ENCODE data around the gene MYOG. TPM values are rescaled to one million over a fixed set of nuclear protein-coding genes. Genes with fewer than 3 reads are reported as not detected.

The MYOG gene
- total and polyA plus RNA-seq, 2 donors (not counting 1 experiment from before 2014, with no cell fraction given), result not detected

- peaks cover 35% of the 10 kb centered on the region for H3K27me3 Mint-ChIP-seq
- no peak overlapping the region for H3K4me3 Mint-ChIP-seq
- H3K4me1 Mint-ChIP-seq, result no peaks in the 10 kb centered on the region
- WGBS (ENCODE audit: insufficient coverage), result 90% methylated on average over 3 of the region's 3 CpGs
- DNase-seq, result no peak
- POLR2A ChIA-PET, result no interaction called here
- peaks cover 0 to 3% (median 1%) of the 10 kb centered on the region in 4 experiments for H3K27me3 ChIP-seq (replicated peaks in 1 of 4; ENCODE audit: control extremely low read depth in 1 of 4, control insufficient read depth in 3 of 4, insufficient read depth in 4 of 4, low read length in 3 of 4)
- H3K79me2 ChIP-seq (ENCODE audit: control insufficient read depth, insufficient read depth, low read length), result no peaks in the 10 kb centered on the region
- no peak overlapping the region for H3K27ac Mint-ChIP-seq
- no peaks in the 10 kb centered on the region for H4K20me1 ChIP-seq (ENCODE audit: control insufficient read depth, insufficient read depth, low read length, poor library complexity, severe bottlenecking)
- intact Hi-C loops (cut with micrococcal nuclease), result no loop called here
- ATAC-seq (ENCODE audit: low read depth), result no peak
- no peak overlapping the region for H3K27ac ChIP-seq (ENCODE audit: low read length in 2 of 2)
- no peak overlapping the region for H3K4me3 ChIP-seq (ENCODE audit: control extremely low read depth in 1 of 5, extremely low read depth in 1 of 5, insufficient read depth in 1 of 5, low read depth in 2 of 5, low read length in 4 of 5)
- no peaks in the 10 kb centered on the region for H3K36me3 ChIP-seq (replicated peaks in 1 of 2; ENCODE audit: control extremely low read depth in 1 of 2, control insufficient read depth in 1 of 2, extremely low read depth in 1 of 2, insufficient read depth in 2 of 2, low read length in 1 of 2)
- H3K4me2 ChIP-seq (replicated peaks; ENCODE audit: low read depth, low read length, poor library complexity, severe bottlenecking), result no peak overlapping the region
- CTCF ChIA-PET, result no interaction called here
- no peak overlapping the region for H2AFZ ChIP-seq (ENCODE audit: insufficient read depth, low read depth, low read length, poor library complexity, severe bottlenecking)
- TF ChIP-seq EZH2 (IDR thresholded peaks at IDR 0.05; ENCODE audit: borderline replicate concordance, insufficient read depth, low read depth, low read length, poor library complexity, severe bottlenecking) (no peak), CTCF (IDR thresholded peaks at IDR 0.05) (no peak)
- H3K9ac ChIP-seq (ENCODE audit: low read length), result no peak overlapping the region
- H3K9me3 ChIP-seq (ENCODE audit: control extremely low read depth in 1 of 3, control insufficient read depth in 2 of 3, insufficient read depth in 1 of 3, low read length in 2 of 3), result no peaks in the 10 kb centered on the region
- H3K9me3 Mint-ChIP-seq (ENCODE audit: insufficient read depth), result no peaks in the 10 kb centered on the region
- H3K4me1 ChIP-seq (ENCODE audit: control insufficient read depth in 2 of 2, insufficient read depth in 2 of 2, low read length in 2 of 2), result no peaks in the 10 kb centered on the region
These were observed 2.6 kb upstream of the MYOG start for GRCh38 chr1:203088441-203088840.

GRCh38 chr1:203086992-203087763 lies 1.4 kb upstream of the MYOG start:
- Mint-ChIP-seq H3K27ac (no peak overlapping the region), H3K9me3 (ENCODE audit: insufficient read depth) (no peaks in the 10 kb centered on the region), H3K27me3 (peaks cover 30% of the 10 kb centered on the region), H3K4me1 (no peaks in the 10 kb centered on the region), H3K4me3 (no peak overlapping the region)
- H3K27me3 ChIP-seq (replicated peaks in 1 of 4; ENCODE audit: control extremely low read depth in 1 of 4, control insufficient read depth in 3 of 4, insufficient read depth in 4 of 4, low read length in 3 of 4), result no peaks in the 10 kb centered on the region
- no peaks in the 10 kb centered on the region for H4K20me1 ChIP-seq (ENCODE audit: control insufficient read depth, insufficient read depth, low read length, poor library complexity, severe bottlenecking)
- H3K9ac ChIP-seq (ENCODE audit: low read length), result no peak overlapping the region
- intact Hi-C loops (cut with micrococcal nuclease), result no loop called here
- CTCF ChIA-PET, result no interaction called here
- H3K9me3 ChIP-seq (ENCODE audit: control extremely low read depth in 1 of 3, control insufficient read depth in 2 of 3, insufficient read depth in 1 of 3, low read length in 2 of 3), result no peaks in the 10 kb centered on the region
- H3K36me3 ChIP-seq (replicated peaks in 1 of 2; ENCODE audit: control extremely low read depth in 1 of 2, control insufficient read depth in 1 of 2, extremely low read depth in 1 of 2, insufficient read depth in 2 of 2, low read length in 1 of 2), result no peaks in the 10 kb centered on the region
- no peaks in the 10 kb centered on the region for H3K79me2 ChIP-seq (ENCODE audit: control insufficient read depth, insufficient read depth, low read length)
- no peak for ATAC-seq (ENCODE audit: low read depth)
- TF ChIP-seq EZH2 (IDR thresholded peaks at IDR 0.05; ENCODE audit: borderline replicate concordance, insufficient read depth, low read depth, low read length, poor library complexity, severe bottlenecking) (no peak), CTCF (IDR thresholded peaks at IDR 0.05) (no peak)
- H3K4me3 ChIP-seq (ENCODE audit: control extremely low read depth in 1 of 5, extremely low read depth in 1 of 5, insufficient read depth in 1 of 5, low read depth in 2 of 5, low read length in 4 of 5), result no peak overlapping the region
- POLR2A ChIA-PET, result no interaction called here
- 85% methylated on average over 10 of the region's 11 CpGs for WGBS (ENCODE audit: insufficient coverage)
- H3K4me1 ChIP-seq (ENCODE audit: control insufficient read depth in 2 of 2, insufficient read depth in 2 of 2, low read length in 2 of 2), result no peaks in the 10 kb centered on the region
- H2AFZ ChIP-seq (ENCODE audit: insufficient read depth, low read depth, low read length, poor library complexity, severe bottlenecking), result no peak overlapping the region
- H3K27ac ChIP-seq (ENCODE audit: low read length in 2 of 2), result no peak overlapping the region
- DNase-seq, result no peak
- H3K4me2 ChIP-seq (replicated peaks; ENCODE audit: low read depth, low read length, poor library complexity, severe bottlenecking), result no peak overlapping the region
